Umbilical cord (tissue), 2 donors: ENCODE data around the gene CBLC. TPM values are rescaled to one million over a fixed set of nuclear protein-coding genes. Genes with fewer than 3 reads are reported as not detected.

Source experiments
- DNase-seq: peaks from one replicate; pipeline ENCODE4 v3.0.0-alpha.2; 2015; ENCODE audit warnings: low spot score
- total RNA-seq: library from RNA; depleted of rRNA; stranded (reverse); fragments of >200 nt; gene quantifications from one replicate; pipeline ENCODE4 v1.2.3, GENCODE V29; 2014; ENCODE audit warnings: low replicate concordance; ENCODE audit not compliant: insufficient read depth

The CBLC gene
- 4.1 TPM for total RNA-seq

- no peak for DNase-seq
Observed at GRCh38 chr19:44777715-44778347, at the start of gene CBLC. Gene CBLC (plus strand): TSS chr19:44777890. CDS start chr19:44777932, 42 bp downstream.

DNA sequence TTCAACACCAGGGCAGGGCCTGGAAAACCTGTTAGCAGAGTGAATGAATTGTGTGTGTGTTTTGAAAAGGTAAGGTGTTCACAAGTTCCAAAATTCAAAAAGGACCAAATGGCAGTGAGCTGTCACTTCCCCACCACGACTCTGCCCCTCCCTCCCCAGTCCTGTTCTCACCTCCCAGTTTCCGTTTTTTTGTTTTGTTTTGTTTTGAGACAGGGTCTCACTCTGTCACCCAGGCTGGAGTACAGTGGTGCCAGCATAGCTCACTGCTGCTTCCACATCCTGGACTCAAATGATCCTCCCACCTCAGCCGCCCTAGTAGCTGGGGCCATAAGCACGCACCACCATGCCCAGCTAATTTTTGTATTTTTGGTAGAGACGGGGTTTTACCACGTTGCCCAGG, 49.5 kb upstream of the CBLC start:
- no peak for DNase-seq

GRCh38 chr19:44729516-44730033, 48.1 kb upstream of the CBLC start:
- DNase-seq: no peak

GRCh38 chr19:44731081-44731480, 46.6 kb upstream of the CBLC start:
- no peak for DNase-seq

- no peak for DNase-seq
Observed at GRCh38 chr19:44731622-44732021, 46.1 kb upstream of the CBLC start.

DNA sequence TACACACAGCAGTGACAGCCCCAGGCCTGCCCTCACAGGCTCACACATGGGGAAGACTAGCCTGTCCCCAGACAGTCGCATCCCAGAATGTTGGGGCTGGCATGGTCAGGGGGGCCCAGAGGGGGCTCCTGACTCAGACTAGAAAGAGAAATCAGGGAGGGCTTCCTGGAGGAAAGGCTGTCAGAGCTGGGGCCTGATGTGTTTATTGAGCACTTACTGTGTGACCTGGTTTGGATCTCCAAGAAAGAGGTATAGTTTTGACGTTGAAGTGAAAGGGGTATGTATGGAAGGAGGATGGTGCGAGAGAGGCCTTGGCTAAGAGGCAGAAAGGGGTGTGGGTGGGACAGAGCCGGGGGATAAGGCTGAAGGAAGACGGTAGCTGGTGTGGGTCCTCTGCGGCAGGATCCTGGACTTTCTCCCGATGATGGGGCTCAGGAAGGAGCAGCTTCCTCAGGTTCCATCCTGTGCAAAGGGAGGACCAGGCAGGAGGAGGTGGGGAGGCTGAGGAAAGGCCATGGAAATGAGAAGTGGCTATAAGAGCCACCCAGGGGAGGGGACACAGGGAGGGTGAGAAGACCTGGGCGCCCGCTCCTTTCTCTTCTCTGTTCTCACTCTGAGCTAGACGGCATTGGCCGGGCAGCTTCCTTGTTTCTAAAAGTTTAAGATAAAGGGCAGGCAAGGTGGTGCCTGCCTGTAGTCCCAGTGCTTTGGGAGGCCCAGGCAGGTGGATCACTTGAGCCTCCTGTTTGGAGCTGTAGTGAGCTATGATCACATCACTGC, 45.3 kb upstream of the CBLC start:
- DNase-seq: no peak

- no peak for DNase-seq
Observed at GRCh38 chr19:44734357-44734756, 43.3 kb upstream of the CBLC start.

DNA sequence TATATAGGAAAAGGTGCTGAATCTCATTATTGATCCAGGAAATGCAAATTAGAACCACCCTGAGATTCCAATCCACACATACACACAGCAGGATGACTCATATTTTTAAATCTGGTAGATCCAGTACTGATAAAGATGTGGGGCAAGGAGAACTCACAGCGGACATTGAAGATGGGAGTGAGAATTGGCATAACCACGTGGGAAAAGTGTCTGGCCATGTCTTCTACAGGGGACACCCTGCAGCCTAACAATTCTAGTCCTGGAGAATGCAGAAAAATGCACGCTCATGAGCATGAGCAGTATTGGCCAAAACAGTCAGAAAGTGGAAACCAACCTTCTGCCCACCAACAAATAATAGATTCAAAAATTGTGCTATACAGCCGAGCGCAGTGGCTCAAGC, 42.7 kb upstream of the CBLC start:
- no peak for DNase-seq

DNA sequence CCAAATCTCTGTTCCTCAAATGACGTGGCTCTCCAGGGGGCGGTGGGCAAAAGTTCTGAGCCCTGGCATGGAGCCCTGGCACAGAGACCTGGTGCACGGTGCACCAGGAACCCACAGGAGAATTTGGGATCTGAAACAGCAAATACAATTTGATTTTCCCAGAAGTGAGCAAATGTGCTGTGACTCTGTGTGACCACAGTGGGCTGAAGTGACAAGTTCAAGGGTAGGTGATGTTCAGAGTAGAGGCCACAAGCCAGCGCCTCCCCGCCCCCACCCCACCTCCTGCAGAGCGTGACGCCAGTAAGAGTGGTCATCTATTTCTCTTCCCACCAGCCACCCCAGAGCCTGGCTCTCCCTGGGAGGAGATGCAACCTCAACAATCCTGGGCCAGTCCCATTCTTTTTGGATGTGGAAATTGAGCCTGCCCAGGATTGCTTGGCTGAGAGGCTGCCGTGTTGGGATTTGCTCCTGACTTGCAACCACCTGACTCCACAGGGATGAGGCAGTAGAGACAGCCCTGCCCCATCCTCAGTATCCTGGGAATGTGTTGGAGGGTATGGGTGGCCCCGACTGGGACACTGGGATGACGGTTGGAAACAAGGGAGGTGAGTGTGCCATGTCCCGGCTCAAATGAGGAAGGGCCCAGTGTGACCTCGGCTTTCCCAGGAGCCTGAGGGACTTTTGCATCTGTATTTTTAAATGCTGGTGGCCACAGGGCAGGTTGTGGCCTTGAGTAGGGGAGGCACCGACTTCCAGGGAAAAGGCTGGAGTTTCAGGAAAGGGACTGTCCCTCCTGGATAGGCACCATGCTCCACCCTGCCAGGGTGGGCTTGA, 40.2 kb upstream of the CBLC start:
- no peak for DNase-seq

DNA sequence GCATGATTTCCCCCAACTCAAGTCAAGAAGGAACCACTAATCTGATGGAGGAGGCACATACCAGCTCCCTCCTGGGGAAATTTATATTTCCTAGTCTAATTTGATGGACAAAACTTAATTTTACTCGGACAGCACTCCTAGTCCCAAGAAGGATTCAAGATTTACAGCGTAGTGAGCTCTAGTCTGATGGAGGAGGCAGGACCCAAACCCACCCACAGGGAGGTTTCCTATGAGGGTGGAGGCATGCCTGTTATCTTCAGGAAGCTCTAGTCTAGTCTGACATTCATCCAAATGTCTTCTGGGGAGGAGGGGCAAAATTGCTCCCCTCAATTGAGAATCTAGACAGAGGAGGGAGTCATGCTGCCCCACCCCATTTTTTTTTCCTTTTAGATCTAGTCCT, 39.6 kb upstream of the CBLC start:
- DNase-seq: no peak

DNA sequence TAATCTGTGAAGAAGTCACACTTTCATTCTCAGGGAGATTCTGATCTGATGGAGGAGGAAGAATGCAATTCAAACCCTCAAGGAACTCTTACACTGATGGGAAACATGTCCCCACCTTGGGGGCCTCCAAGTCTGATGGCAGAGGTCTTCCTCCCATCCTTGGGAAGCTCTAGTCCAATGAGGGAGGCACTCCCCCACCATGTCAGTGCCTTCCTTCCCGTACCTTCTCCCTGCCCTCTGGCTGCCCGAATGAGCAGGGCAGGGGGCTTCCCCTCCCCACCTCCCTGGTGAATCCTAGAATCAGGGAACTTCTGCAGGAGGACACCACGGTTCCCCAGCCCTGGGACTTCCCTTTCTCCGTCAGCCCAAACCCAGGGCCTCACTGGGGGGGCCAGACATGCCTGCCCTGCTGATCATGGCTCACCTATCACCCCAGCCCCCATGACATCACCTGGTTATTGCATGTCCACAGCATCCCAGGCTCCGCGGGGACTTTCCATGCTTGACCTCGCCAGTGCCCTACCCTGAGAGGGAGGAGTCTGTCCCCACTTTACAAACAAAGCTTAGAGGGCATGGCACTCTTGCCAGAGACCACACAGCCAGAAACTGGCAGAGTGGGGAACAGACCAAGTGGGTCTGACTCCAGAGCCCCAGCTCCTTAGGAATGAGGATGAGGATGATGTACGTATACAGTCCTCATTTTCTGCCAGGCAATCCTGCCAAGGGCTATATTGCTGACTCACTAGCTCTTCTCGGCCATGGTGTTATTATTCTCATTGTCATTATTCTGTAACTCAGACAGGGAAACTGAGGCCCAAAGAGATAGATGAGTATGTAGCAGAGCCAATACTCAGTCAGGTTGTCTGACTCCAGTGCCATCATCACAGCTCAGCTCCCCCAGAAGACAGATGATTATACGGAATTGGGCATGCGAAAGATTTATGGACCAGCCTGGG, 38.8 kb upstream of the CBLC start:
- no peak for DNase-seq

DNA sequence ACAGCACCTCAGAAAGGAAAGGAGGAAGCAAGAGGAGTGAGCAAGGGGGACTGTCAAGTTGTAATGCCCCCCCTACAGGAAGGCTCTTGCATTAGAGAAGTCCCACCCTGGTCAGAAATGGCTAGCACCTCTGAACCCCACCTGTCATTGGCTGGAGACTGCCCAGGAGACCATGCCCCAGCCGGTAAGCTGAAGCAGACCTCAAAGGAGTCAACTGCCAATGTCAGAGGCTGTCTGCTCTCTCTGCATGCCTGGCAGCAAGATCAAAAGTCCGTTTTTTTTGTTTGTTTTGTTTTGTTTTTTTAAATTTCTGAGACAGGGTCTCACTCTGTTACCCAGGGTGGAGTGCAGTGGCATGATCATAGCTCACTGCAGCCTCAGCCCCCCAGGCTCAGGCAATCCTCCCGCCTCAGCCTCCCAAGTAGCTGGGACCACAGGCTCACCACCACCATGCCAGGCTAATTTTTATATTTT, 37.3 kb upstream of the CBLC start:
- DNase-seq: no peak

DNA sequence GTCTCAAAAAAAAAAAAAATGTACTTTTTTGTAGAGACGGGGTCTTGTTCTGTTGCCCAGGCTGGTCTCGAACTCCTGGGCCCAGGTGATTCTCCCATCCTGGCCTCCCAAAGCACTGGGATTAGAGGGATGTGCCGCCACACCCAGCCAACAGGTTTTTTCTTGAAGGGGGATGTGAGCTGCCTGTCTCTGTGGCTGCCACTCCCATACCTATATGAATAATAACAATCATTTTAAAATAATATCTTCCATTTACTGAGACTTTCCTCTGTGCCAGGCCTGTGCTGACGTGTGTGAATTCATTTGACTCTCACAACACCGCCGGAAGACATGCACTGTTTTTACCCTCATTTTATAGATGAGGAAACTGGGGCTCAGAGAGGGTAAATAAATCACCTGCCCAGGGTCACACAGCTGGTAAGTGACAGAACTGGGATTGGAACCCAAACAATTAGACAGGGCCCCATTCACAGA, 36.4 kb upstream of the CBLC start:
- DNase-seq: peak; percentile 52

- peak; percentile 99 for DNase-seq
Observed at GRCh38 chr19:44741841-44742329, 35.8 kb upstream of the CBLC start.

- no peak for DNase-seq
Observed at GRCh38 chr19:44742330-44743061, 35.2 kb upstream of the CBLC start.

DNA sequence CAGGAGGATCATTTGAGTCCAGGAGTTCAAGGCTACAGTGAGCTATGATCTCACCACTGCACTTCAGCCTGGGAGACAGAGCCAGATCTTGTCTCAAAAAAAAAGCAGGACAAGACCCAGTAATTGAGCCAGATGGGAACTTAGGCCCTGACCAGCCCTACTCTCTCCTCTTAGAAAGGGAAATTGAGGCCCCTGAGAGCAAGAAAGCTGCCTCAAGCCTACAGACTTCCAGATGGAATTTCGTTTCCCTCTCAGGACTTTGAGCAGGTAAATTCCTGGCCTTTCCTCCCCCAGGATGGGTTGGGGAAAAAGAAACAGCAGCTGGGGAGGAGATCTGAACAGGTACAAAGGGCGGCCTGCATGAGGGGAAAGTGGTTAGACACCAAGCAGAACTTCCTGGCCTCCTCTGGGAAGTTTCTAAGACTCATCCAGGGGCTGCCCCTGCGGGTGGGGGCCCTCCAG, 32.8 kb upstream of the CBLC start:
- DNase-seq: peak; percentile 51

DNA sequence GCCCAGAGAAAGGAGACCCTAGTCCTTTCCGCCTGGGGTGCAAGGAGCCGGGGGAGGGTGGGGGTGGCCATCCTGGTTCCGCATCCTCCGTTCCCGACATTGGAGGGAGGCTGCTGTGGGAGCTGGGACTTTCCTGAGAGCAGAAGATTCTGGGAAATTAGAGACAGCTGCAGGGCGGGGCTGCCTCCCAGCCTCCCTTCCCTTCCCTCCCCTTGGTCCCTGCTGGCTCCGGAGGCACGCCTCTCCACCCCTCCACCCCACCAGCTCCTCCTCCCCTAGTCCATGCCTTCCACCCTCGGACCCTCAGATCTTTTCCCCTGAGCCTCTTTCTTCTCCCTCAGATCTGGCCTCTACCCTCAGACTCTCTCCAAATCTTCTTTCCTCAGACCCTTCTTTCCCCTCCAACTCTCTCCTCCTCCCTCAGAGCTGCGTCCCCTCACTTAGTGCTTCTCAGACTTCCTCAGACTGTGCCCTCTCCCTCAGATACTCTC, 32.3 kb upstream of the CBLC start:
- DNase-seq: peak; percentile 87

GRCh38 chr19:44745887-44746600, 31.6 kb upstream of the CBLC start:
- no peak for DNase-seq

DNA sequence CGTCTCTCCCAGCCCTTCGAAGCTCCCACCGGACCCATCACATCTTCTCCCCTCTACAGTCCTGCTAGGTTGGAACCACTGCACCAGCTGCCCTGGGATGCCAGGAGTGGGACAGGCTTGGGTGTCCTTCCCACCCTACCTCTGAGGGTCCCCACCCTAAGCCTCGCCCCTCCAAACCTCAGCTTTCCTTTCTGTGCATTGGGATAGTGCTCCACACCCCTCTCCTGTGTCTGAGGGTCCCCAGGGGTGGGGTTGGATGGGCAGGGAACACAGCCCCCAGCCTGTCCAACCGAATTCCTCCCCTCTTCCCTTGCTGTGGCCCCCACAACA, 31.1 kb upstream of the CBLC start:
- DNase-seq: no peak
